Keratinocyte (primary cell): Measurements from ENCODE around the gene DMXL1. TPM values are rescaled to one million over a fixed set of nuclear protein-coding genes. Genes with fewer than 3 reads are reported as not detected.

Experiments
- DNase-seq: peaks from one replicate; pipeline ENCODE4 v3.0.0-alpha.2; 2011; ENCODE audit warnings: low read depth, missing footprints, low spot score
- FAIRE-seq: peaks from 2 replicates; lab custom pipeline; 2011; peaks lifted over from hg19 to GRCh38; lab: Jason Lieb, UNC
- H2AFZ ChIP-seq: 2 replicates; pipeline ENCODE4 v1.6.0; 2012; ENCODE audit warnings: low read length, control low read depth, inconsistent platforms; ENCODE audit not compliant: control insufficient read depth
- H3K27ac ChIP-seq: 2 replicates; pipeline ENCODE4 v1.5.1; 2011; ENCODE audit warnings: low read length; ENCODE audit not compliant: control insufficient read depth, insufficient read depth
- H3K27me3 ChIP-seq: 3 replicates; pipeline ENCODE4 v1.6.0; 2011; ENCODE audit warnings: low read length; ENCODE audit not compliant: control insufficient read depth, insufficient read depth; ENCODE audit errors: extremely low read depth
- H3K36me3 ChIP-seq, 2 experiments: 2 replicates in 1 of 2; 3 replicates in 1 of 2; pipeline ENCODE4 v1.5.1; 2011; ENCODE audit warnings: low read length in 2 of 2, mild to moderate bottlenecking in 1 of 2; ENCODE audit not compliant: control insufficient read depth in 2 of 2, insufficient read depth in 2 of 2; ENCODE audit errors: extremely low read depth in 1 of 2
- H3K4me1 ChIP-seq: 3 replicates; pipeline ENCODE4 v1.5.1; 2011; ENCODE audit warnings: low read length; ENCODE audit not compliant: control insufficient read depth, insufficient read depth; ENCODE audit errors: extremely low read depth
- H3K4me2 ChIP-seq: 3 replicates; pipeline ENCODE4 v1.6.0; 2011; ENCODE audit warnings: low read depth, low read length; ENCODE audit not compliant: control insufficient read depth, insufficient read depth; ENCODE audit errors: extremely low read depth
- H3K4me3 ChIP-seq, 3 experiments: fragments of 200-600 bp in 1 of 3; sonication (generic) in 1 of 3; 2 replicates in 2 of 3; 3 replicates in 1 of 3; pipeline ENCODE4 v1.5.1; 2011 to 2016; ENCODE audit warnings: low read length in 3 of 3, mild to moderate bottlenecking in 3 of 3, control low read depth in 2 of 3, inconsistent platforms in 1 of 3, low read depth in 1 of 3, mixed read lengths in 1 of 3, mixed run types in 1 of 3, moderate library complexity in 1 of 3; ENCODE audit not compliant: control insufficient read depth in 2 of 3, insufficient read depth in 2 of 3; ENCODE audit errors: extremely low read depth in 1 of 3
- H3K79me2 ChIP-seq: 2 replicates; pipeline ENCODE4 v1.6.0; 2012; ENCODE audit warnings: low read length; ENCODE audit not compliant: control insufficient read depth, insufficient read depth
- H3K9ac ChIP-seq: 3 replicates; pipeline ENCODE4 v1.6.0; 2011; ENCODE audit warnings: low read length; ENCODE audit not compliant: control insufficient read depth, insufficient read depth; ENCODE audit errors: extremely low read depth
- H3K9me1 ChIP-seq: 3 replicates; pipeline ENCODE4 v1.6.0; 2011; ENCODE audit warnings: low read length; ENCODE audit not compliant: control insufficient read depth, insufficient read depth; ENCODE audit errors: extremely low read depth
- H3K9me3 ChIP-seq: 2 replicates; pipeline ENCODE4 v1.5.1; 2012; ENCODE audit warnings: low read depth, low read length; ENCODE audit not compliant: control insufficient read depth
- H4K20me1 ChIP-seq: 3 replicates; pipeline ENCODE4 v1.6.0; 2011; ENCODE audit warnings: low read length; ENCODE audit not compliant: control insufficient read depth, insufficient read depth; ENCODE audit errors: extremely low read depth
- EZH2 ChIP-seq: IDR thresholded peaks from one replicate; pipeline ENCODE4 v1.6.1; 2012; ENCODE audit warnings: inconsistent platforms, mild to moderate bottlenecking, low read length, moderate library complexity
- dilution Hi-C: fragments of 300-500 bp; cut with MboI; formaldehyde crosslinking; loops from one replicate; pipeline ENCODE4 v1.7.0; 2020; ENCODE audit warnings: low sequenced_read_pairs; ENCODE audit not compliant: extremely low pct_ligation_motif_present
- polyA plus RNA-seq, 5 experiments: library from polyadenylated mRNA; depleted of rRNA in 3 of 5; stranded (reverse) in 3 of 5; stranded (forward) in 1 of 5; unstranded in 1 of 5; fragments of >200 nt; gene quantifications; 1 replicate in 1 of 5; 2 replicates in 3 of 5; 3 replicates in 1 of 5; pipeline versions ENCODE4 v1.2.1 to v1.2.3, GENCODE V29; 2011 to 2012; ENCODE audit warnings: missing spikeins in 2 of 5, low read depth in 1 of 5, low replicate concordance in 1 of 5
- TF ChIP-seq, protein P1 (sequence below), 3 experiments: IDR thresholded peaks in 1 of 3; conservative IDR thresholded peaks in 1 of 3; optimal IDR thresholded peaks in 1 of 3; 2 replicates in 2 of 3; 3 replicates in 1 of 3; pipeline versions ENCODE3 to v1.5.1; 2011; ENCODE audit warnings: low read length in 3 of 3, mild to moderate bottlenecking in 3 of 3, moderate library complexity in 2 of 3, control low read depth in 1 of 3, inconsistent platforms in 1 of 3; ENCODE audit not compliant: insufficient read depth in 2 of 3; ENCODE audit errors: extremely low read depth in 1 of 3

The DMXL1 gene
- polyA plus RNA-seq, 1 donor (not counting 4 experiments of a cell fraction or from before 2014, with no cell fraction given), result 13.1 TPM

DNA sequence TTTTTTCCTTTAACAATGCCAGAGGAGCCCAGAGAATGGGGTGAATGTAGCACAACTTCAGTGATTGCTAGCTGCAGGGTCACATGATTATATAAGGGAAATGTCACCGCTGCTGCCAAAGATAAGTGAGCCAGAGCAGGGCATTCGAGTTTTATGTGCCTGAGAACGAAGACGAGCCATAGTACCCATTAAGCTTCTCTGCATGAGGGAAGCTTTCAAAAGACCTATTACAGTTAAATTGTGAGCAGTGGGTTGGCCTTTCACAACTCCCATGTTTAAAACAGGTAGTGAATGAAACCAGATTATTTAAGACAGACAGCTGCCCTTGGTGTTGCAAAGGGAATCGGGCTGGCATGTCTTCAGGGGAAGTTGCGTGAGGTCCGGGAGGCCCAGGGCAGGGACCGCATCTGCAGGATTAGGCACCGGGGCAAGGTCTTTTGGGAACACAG, 202.5 kb downstream of the DMXL1 start:
- DNase-seq (no peak), FAIRE-seq (no peak)
- H3K27ac ChIP-seq, result no peak overlapping the region
- H3K9me3 ChIP-seq, result no peaks in the 10 kb centered on the region
- H3K4me3 ChIP-seq, result no peak overlapping the region
- H3K9me1 ChIP-seq, result no peaks in the 10 kb centered on the region
- TF ChIP-seq, protein P1, sequence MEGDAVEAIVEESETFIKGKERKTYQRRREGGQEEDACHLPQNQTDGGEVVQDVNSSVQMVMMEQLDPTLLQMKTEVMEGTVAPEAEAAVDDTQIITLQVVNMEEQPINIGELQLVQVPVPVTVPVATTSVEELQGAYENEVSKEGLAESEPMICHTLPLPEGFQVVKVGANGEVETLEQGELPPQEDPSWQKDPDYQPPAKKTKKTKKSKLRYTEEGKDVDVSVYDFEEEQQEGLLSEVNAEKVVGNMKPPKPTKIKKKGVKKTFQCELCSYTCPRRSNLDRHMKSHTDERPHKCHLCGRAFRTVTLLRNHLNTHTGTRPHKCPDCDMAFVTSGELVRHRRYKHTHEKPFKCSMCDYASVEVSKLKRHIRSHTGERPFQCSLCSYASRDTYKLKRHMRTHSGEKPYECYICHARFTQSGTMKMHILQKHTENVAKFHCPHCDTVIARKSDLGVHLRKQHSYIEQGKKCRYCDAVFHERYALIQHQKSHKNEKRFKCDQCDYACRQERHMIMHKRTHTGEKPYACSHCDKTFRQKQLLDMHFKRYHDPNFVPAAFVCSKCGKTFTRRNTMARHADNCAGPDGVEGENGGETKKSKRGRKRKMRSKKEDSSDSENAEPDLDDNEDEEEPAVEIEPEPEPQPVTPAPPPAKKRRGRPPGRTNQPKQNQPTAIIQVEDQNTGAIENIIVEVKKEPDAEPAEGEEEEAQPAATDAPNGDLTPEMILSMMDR (optimal IDR thresholded peaks at IDR 0.05 in 1 of 3, IDR thresholded peaks at IDR 0.05 in 1 of 3, conservative IDR thresholded peaks at IDR 0.05 in 1 of 3; ENCODE audit: extremely low read depth in 1 of 3, insufficient read depth in 2 of 3, low read length in 3 of 3), result no peak
- TF ChIP-seq EZH2, result no peak
- no peak overlapping the region for H3K9ac ChIP-seq
- H3K4me2 ChIP-seq, result peak overlapping the region; percentile 85
- peaks cover 46% of the 10 kb centered on the region for H3K4me1 ChIP-seq
- H3K27me3 ChIP-seq, result no peaks in the 10 kb centered on the region
- dilution Hi-C loops, result no loop called here
- no peak overlapping the region for H2AFZ ChIP-seq
- peaks cover 9% of the 10 kb centered on the region for H3K79me2 ChIP-seq
- H3K36me3 ChIP-seq, result no peaks in the 10 kb centered on the region
- peaks cover 2% of the 10 kb centered on the region for H4K20me1 ChIP-seq

DNA sequence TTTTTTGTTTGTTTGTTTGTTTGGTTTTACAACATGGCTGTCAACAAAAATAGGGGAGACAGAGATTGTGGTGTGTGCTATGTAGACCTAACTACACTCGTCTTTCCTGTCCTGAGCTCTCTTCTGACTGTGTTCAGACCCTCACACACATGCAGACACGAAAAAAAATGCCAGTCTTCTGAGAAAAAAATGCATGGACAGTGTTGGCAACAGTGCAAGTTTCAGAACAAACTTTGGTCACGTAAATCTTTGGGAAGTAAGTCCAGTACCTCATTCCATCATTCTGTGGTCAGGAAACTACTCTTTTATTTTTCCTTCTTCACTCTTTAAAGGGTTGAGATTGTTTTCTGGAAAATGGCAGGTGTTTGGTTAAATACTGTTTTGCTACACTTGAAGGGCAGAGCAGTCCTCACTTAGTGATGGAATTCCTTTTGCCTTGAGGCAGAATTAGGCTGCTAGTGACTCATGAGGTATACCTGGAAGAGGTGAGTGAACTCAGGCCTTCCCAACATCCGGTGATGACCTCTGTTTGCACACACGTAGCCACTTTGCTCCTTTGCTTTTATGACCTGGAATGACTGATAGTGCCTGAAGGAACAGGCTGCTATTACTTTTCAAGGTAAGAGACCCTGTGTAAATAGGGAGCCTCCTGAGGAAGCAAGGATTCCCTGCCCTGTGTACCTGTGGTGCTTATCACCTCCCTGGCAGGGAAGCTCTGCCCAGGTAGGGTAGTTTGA, 203.3 kb downstream of the DMXL1 start:
- H2AFZ ChIP-seq, result no peak overlapping the region
- H3K4me2 ChIP-seq, result peak overlapping the region; percentile 85
- H4K20me1 ChIP-seq, result peaks cover 2% of the 10 kb centered on the region
- dilution Hi-C loops, result no loop called here
- peak overlapping the region; percentile 70 for H3K9ac ChIP-seq
- no peaks in the 10 kb centered on the region for H3K9me3 ChIP-seq
- DNase-seq, result peak; percentile 81
- H3K36me3 ChIP-seq, result no peaks in the 10 kb centered on the region
- peak overlapping the region in 2 of 3 experiments; percentile 23 to 26 for H3K4me3 ChIP-seq
- no peak for TF ChIP-seq EZH2
- TF ChIP-seq, protein P1 (optimal IDR thresholded peaks at IDR 0.05 in 1 of 3, IDR thresholded peaks at IDR 0.05 in 1 of 3, conservative IDR thresholded peaks at IDR 0.05 in 1 of 3; ENCODE audit: extremely low read depth in 1 of 3, insufficient read depth in 2 of 3, low read length in 3 of 3), result no peak
- peak overlapping the region; percentile 95 for H3K27ac ChIP-seq
- H3K4me1 ChIP-seq, result peaks cover 44% of the 10 kb centered on the region
- no peaks in the 10 kb centered on the region for H3K27me3 ChIP-seq
- no peaks in the 10 kb centered on the region for H3K9me1 ChIP-seq
- peaks cover 9% of the 10 kb centered on the region for H3K79me2 ChIP-seq
- FAIRE-seq, result peak; percentile 97
